HG02571 (cell line): Measurements from ENCODE around the gene HES4.

Experiments
- ATAC-seq: cut with Tn5 transposase; IDR thresholded peaks from one replicate; pipeline ENCODE4 v1.9.1; 2021; ENCODE audit warnings: mild to moderate bottlenecking, moderate library complexity; ENCODE audit not compliant: unreplicated experiment

HES4 gene, protein sequence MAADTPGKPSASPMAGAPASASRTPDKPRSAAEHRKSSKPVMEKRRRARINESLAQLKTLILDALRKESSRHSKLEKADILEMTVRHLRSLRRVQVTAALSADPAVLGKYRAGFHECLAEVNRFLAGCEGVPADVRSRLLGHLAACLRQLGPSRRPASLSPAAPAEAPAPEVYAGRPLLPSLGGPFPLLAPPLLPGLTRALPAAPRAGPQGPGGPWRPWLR

GRCh38 chr1:999725-1000356, at the start of gene HES4:
TSS of gene HES4 (minus strand) at chr1:1000097. CDS start at chr1:999973, 124 bp downstream.
- ATAC-seq, result no peak

GRCh38 chr1:1048765-1049164, 48.9 kb upstream of the HES4 start:
- no peak for ATAC-seq

- no peak for ATAC-seq
Observed at GRCh38 chr1:1047963-1048362, 48.1 kb upstream of the HES4 start.

DNA sequence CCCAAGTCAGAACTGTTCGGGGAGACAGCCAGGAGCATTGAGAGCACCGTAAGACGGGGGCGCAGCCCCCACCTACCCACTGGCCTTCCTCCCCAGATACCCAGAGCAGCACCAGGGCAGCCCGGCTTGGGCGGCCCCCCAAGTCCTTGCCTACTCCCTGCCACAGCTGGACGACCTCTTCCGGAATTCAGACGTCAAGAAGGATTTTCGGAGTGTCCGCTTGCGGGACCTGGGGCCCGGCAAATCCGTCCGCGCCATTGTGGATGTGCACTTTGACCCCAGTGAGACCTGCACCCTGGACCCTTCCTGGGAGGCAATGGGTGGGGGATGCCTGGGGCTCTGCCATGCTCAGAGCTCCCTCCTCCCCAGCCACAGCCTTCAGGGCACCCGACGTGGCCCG, 47.5 kb upstream of the HES4 start:
- no peak for ATAC-seq

DNA sequence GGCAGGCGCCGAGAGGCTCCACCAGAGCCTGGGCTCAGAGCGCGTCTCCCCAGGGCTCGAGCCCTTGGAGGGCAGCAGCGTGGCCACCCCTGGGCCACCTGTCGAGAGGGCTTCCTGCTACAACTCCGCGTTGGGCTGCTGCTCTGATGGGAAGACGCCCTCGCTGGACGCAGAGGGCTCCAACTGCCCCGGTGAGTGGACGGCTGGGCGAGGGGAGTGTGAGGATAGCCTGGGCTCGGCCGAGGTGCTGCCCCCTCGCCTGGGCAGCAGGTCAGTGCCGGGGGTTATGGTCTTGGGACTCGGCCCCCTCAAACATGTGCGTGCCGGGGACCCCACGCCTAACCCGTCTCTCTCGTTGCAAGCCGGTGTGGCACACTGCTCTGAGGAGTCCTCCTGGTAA, 46.9 kb upstream of the HES4 start:
- no peak for ATAC-seq

- ATAC-seq, result no peak
Observed at GRCh38 chr1:1046243-1046642, 46.3 kb upstream of the HES4 start.

DNA sequence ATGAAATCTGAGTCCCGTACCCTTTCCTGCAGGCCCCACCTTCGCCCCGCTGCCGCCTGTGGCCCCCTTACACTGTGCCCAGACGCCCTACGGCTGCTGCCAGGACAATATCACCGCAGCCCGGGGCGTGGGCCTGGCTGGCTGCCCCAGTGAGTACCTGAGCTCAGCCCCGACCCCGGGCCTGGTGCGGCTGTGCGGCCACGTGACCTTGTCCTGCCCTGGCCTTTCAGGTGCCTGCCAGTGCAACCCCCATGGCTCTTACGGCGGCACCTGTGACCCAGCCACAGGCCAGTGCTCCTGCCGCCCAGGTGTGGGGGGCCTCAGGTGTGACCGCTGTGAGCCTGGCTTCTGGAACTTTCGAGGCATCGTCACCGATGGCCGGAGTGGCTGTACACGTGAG, 45.2 kb upstream of the HES4 start:
- no peak for ATAC-seq

DNA sequence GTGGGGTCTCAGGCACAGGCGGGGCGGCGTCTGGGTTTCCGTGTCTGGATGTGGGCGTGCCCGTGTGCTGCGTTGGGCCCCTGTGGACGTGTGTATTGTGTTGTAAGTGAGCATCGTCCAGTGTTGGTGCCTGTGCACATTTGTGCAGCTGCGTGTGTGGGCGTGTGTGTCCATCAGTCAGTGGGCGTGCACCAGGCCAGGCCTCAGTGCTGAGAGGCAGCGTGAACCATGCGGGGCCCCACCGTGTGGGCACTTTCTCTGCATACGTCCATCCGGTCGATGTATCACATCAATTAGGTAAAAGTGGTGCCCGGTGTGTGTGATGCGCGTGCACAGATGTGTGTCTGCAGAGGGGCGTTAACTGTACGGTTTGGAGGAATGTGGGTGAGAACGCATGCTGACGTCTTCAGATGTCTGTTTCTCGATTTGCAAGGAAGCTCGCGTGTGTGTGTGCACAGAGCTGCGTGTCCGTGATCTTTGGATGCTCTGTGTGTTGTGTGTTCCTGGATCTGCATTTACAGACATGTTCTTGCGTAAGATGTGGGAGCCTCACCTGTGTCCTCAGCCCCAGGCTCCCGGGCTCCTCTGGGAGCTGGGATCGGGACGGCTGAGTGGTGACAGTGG, 44.7 kb upstream of the HES4 start:
- no peak for ATAC-seq

- no peak for ATAC-seq
Observed at GRCh38 chr1:1043921-1044320, 44.0 kb upstream of the HES4 start.

DNA sequence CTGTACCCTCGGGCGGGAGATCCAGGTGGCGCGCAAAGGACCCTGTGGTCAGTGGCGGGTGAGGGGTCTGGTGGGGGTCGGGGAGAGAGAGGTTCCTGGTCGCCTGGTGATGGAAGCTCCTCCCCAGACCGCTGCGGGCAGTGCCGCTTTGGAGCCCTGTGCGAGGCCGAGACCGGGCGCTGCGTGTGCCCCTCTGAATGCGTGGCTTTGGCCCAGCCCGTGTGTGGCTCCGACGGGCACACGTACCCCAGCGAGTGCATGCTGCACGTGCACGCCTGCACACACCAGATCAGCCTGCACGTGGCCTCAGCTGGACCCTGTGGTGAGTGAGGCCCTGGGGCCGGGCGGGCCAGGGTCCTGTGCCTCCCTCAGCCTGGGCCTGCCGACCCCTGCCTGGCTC, 43.5 kb upstream of the HES4 start:
- ATAC-seq, result no peak

GRCh38 chr1:1042835-1043234, 42.9 kb upstream of the HES4 start:
- ATAC-seq, result no peak

GRCh38 chr1:1041873-1042272, 42.0 kb upstream of the HES4 start:
- no peak for ATAC-seq

DNA sequence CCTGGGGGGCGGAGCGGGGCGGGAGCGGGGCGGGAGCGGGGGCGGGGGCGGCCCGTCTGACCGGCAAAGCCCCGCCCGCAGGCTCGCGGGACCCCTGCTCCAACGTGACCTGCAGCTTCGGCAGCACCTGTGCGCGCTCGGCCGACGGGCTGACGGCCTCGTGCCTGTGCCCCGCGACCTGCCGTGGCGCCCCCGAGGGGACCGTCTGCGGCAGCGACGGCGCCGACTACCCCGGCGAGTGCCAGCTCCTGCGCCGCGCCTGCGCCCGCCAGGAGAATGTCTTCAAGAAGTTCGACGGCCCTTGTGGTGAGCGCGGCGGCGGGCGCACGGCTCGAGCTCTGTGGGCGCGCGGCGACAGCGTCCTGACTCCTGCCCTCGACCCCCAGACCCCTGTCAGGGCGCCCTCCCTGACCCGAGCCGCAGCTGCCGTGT, 41.2 kb upstream of the HES4 start:
- ATAC-seq, result no peak

DNA sequence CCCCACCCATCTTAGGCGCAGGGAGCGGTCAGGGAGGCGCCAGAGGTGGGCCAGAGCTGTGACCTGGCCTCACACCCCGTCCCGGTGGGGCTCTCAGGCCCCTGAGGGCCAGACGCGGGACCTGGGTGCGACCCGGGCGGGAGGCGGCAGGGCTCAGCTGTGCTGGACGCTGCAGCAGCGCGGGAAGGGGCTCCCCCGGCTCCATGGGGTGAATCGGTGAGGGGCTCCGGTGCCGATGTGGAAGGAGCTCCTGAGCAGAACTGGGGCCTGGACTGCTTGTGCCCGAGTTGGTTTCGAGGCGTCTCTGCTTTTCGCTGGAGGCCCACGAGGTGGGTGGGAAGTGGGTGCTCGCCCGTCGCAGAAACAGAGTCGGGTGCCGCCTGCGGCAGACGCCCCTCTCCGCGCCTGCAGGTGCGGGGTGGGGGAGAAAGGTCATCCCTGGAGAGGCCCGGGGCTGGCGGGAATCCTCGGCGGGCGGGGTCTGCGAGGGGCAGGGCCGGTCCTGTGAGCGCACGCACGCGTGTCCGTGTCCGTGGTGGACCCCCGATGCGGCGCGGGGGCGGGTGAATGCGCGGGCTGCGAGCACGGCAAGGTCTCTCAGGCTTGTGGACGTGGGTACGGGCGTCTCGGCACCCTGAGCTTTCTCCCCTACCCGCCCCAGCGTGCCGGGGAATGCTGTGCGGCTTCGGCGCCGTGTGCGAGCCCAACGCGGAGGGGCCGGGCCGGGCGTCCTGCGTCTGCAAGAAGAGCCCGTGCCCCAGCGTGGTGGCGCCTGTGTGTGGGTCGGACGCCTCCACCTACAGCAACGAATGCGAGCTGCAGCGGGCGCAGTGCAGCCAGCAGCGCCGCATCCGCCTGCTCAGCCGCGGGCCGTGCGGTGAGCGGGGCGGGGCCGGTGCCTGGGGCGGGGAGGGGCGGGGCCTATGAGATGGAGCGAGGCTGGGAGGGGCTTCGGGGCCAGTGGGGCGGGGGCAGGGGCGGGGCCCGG, 40.4 kb upstream of the HES4 start:
- no peak for ATAC-seq

- no peak for ATAC-seq
Observed at GRCh38 chr1:1039145-1039910, 39.4 kb upstream of the HES4 start.

DNA sequence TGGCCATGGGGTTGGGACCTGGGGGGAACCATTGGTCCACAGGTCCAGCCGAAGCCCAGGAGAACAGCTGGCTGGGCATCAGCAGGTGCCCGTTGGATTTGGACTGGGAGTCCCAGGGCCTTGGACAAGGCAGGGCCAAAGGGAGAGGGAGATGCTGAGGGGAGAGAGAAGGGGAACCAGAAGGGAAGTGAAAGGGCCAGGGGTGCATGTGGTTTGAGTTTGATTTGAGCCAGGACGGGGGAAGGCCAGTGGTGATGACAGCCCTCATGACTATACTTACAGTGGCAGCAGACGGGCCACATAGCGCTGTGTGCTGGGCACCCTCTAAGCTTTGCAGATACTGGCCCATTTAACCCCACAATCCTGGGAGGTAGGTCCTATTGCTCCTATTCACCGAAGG, 38.8 kb upstream of the HES4 start:
- peak; percentile 57 for ATAC-seq

DNA sequence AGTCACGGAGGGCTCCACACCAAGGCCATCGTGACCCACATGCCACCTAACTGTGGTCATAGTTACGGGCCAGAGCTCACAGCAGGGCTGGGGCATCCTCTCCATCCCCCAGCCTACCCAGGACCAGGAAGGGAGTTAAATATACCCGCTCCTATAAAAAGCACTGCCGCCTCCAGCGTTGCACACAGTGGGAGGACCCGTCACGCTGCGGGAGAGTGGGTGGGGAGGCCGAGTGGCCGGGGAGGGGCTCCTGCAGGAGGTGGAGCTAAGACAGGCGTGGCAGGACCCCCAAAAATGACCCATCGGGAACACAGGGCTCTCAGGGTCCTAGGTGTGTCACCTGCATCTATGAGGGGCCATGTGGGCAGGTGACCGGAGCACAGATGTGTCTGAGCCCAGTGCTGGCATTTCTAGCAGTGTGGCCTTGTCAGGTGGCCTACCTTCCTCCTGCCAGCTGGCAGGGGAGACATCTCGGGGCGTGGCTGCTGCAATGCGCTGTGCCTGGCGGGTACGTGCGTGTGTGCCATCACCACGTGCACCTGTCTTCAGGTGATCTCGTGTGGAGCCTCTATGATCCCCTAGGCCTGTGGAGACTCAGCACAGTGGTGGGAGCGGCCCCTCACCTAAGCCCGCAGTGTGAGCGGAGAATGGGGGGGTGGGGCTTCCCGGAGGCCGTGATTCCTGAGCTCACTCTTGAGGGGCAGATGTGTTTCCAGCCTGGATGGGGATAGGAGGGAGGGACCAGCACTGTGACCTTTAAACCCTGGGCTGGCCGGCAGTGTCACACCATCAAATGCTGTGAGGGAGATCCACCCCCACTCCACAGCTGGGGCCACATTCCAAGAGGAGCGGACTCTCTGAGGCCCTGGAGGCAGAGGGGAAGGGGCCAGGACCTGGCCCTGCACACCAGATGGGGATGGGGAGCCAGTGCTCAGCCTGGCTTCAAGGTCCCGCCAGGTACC, 37.8 kb upstream of the HES4 start:
- no peak for ATAC-seq

DNA sequence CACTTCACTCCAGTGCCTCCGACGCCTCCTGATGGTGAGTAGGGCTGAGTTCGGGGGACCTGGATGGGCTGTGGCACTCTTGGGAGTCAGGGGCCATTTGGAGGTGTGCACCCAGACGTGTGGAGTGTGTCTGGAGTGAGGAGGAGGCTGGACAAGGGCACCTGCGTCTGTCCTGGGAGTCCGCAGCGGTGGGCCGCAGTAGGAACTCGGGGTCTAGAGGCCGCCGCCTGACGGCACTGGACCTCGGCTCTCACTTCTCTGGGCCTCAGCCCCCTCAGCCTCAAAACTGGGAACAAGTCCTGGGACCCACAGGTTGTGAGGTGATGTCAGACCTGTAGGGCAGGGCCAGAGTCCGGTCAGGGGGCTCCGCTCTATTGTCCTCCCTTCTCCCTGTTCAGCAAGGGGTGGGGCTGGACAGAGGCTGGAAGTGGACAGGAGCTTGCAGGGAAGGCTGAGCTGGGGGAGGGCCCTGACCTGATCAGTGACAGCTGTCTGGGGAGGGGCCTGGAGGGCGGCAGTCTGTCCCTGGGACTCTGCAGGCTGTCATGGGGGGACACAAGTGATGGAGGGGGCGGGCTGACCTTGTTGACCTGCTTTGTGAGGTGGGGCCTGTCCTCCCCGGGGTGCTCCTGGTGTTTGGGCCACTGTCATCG, 35.5 kb upstream of the HES4 start:
- ATAC-seq, result no peak

DNA sequence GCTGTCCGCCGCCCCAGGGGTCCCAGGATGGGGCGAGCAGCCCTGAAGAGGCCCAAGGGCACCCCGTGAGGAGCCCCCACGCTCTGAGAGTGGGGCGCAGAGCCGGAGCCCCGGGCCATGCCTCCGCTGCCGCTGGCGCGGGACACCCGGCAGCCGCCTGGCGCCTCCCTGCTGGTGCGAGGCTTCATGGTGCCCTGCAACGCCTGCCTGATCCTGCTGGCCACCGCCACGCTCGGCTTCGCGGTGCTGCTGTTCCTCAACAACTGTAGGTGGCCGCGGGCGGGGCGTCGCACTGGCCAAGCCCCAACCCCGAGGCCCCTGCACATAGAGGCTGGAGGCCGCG, 34.5 kb upstream of the HES4 start:
- ATAC-seq, result no peak
